HEK293T (cell line): ENCODE measurements around the gene CRNN.

Experiments
- CTCF ChIA-PET: fragments of 350-600 bp; formaldehyde crosslinking; extraction: SDS; loops from one replicate; lab custom pipeline; 2021; ENCODE audit warnings: antibody characterized with exemption, inconsistent platforms; lab: Yijun Ruan, JAX
- POLR2A ChIA-PET: fragments of 350-600 bp; formaldehyde crosslinking; extraction: SDS; loops from one replicate; lab custom pipeline; 2020; ENCODE audit warnings: antibody characterized with exemption, inconsistent platforms; lab: Yijun Ruan, JAX
- DNase-seq: peaks from one replicate; pipeline ENCODE4 v3.0.0; 2012; ENCODE audit warnings: mixed read lengths; ENCODE audit errors: extremely low spot score
- ARNT ChIP-seq: fragments of 450-650 bp; IDR thresholded peaks from 2 replicates; pipeline ENCODE4 v1.6.1; 2017; ENCODE audit warnings: mild to moderate bottlenecking
- BHLHE40 ChIP-seq: fragments of 450-650 bp; IDR thresholded peaks from 2 replicates; pipeline ENCODE4 v1.6.1; 2016; ENCODE audit warnings: mild to moderate bottlenecking, moderate library complexity, borderline replicate concordance
- CTBP1 ChIP-seq: fragments of 450-650 bp; IDR thresholded peaks from 2 replicates; pipeline ENCODE4 v1.6.1; 2016; ENCODE audit warnings: borderline replicate concordance
- ELF4 ChIP-seq: fragments of 450-650 bp; IDR thresholded peaks from 2 replicates; pipeline ENCODE4 v1.6.1; 2017; ENCODE audit warnings: antibody characterized with exemption
- FOXA1 ChIP-seq: fragments of 450-650 bp; IDR thresholded peaks from 2 replicates; pipeline ENCODE4 v1.6.1; 2016; ENCODE audit warnings: mild to moderate bottlenecking
- FOXK2 ChIP-seq: fragments of 450-650 bp; IDR thresholded peaks from 2 replicates; pipeline ENCODE4 v1.6.1; 2016; ENCODE audit warnings: mild to moderate bottlenecking
- FOXM1 ChIP-seq: fragments of 450-650 bp; IDR thresholded peaks from 2 replicates; pipeline ENCODE4 v1.6.1; 2017; ENCODE audit warnings: mild to moderate bottlenecking, borderline replicate concordance
- HDGF ChIP-seq: fragments of 450-650 bp; IDR thresholded peaks from 2 replicates; pipeline ENCODE4 v1.6.1; 2017; ENCODE audit warnings: antibody characterized with exemption, borderline replicate concordance
- L3MBTL2 ChIP-seq: fragments of 450-650 bp; conservative IDR thresholded peaks from 2 replicates; pipeline ENCODE4 v1.6.1; 2016; ENCODE audit warnings: mild to moderate bottlenecking
- LEF1 ChIP-seq: fragments of 450-650 bp; IDR thresholded peaks from 2 replicates; pipeline ENCODE4 v1.6.1; 2017; ENCODE audit warnings: mild to moderate bottlenecking, borderline replicate concordance
- NFRKB ChIP-seq: fragments of 450-650 bp; IDR thresholded peaks from 2 replicates; pipeline ENCODE4 v1.6.1; 2016; ENCODE audit warnings: mild to moderate bottlenecking, moderate library complexity
- PKNOX1 ChIP-seq: fragments of 450-650 bp; IDR thresholded peaks from 2 replicates; pipeline ENCODE4 v1.6.1; 2016
- SP1 ChIP-seq: fragments of 450-650 bp; IDR thresholded peaks from 2 replicates; pipeline ENCODE4 v1.6.1; 2017
- SUZ12 ChIP-seq: fragments of 450-650 bp; IDR thresholded peaks from 2 replicates; pipeline ENCODE4 v1.6.1; 2016; ENCODE audit warnings: mild to moderate bottlenecking
- TARDBP ChIP-seq: fragments of 450-650 bp; IDR thresholded peaks from 2 replicates; pipeline ENCODE4 v1.6.1; 2016
- ZNF384 ChIP-seq: fragments of 450-650 bp; IDR thresholded peaks from 2 replicates; pipeline ENCODE4 v1.6.1; 2016

Gene CRNN

GRCh38 chr1:152448496-152448895, 34.4 kb upstream of the CRNN start:
- no peak for DNase-seq
- ChIA-PET CTCF (interaction anchor here (0.5 to 2.6 kb wide), 3 partner anchors 10 to 401 kb away, joined by 3 to 17 read pairs (median 4); no protein-coding TSS in a partner anchor), POLR2A (no interaction called here)
- TF ChIP-seq CTBP1 (no peak), NFRKB (no peak), L3MBTL2 (no peak), SUZ12 (no peak), TARDBP (no peak), FOXA1 (no peak), PKNOX1 (no peak), FOXM1 (no peak), LEF1 (no peak), SP1 (no peak)

- TF ChIP-seq CTBP1 (no peak), PKNOX1 (no peak), ARNT (no peak), L3MBTL2 (no peak), SUZ12 (no peak), ZNF384 (no peak), NFRKB (no peak), HDGF (no peak), FOXM1 (no peak), FOXK2 (no peak), LEF1 (no peak), SP1 (no peak), ELF4 (no peak), BHLHE40 (no peak), TARDBP (no peak), FOXA1 (no peak)
- no peak for DNase-seq
- CTCF ChIA-PET = interaction anchor here (0.5 to 2.6 kb wide), 3 partner anchors 11 to 401 kb away, joined by 3 to 17 read pairs (median 4); no protein-coding TSS in a partner anchor
- POLR2A ChIA-PET = no interaction called here
Measured at GRCh38 chr1:152448095-152448494, 34.0 kb upstream of the CRNN start.

GRCh38 chr1:152447484-152447883, 33.4 kb upstream of the CRNN start:
- DNase-seq = no peak
- ChIA-PET CTCF (interaction anchor here (1.1 to 2.6 kb wide), 2 partner anchors 11 to 131 kb away, joined by 4 to 17 read pairs; no protein-coding TSS in a partner anchor), POLR2A (no interaction called here)
- TF ChIP-seq FOXM1 = no peak
- TF ChIP-seq FOXA1 = no peak
- no peak for TF ChIP-seq SP1
- no peak for TF ChIP-seq NFRKB
- TF ChIP-seq FOXK2 = no peak
- no peak for TF ChIP-seq ARNT
- TF ChIP-seq L3MBTL2 = no peak
- no peak for TF ChIP-seq LEF1
- TF ChIP-seq ELF4 = no peak
- no peak for TF ChIP-seq PKNOX1

- POLR2A ChIA-PET = no interaction called here
- TF ChIP-seq CTBP1 (no peak), NFRKB (no peak), L3MBTL2 (no peak), SP1 (no peak), HDGF (no peak), SUZ12 (no peak), TARDBP (no peak), FOXA1 (no peak), ELF4 (no peak)
- CTCF ChIA-PET = no interaction called here
- no peak for DNase-seq
Measured at GRCh38 chr1:152444045-152444444, 30.0 kb upstream of the CRNN start.

GRCh38 chr1:152442765-152443164, 28.7 kb upstream of the CRNN start:
- ChIA-PET CTCF (interaction anchor here (3.3 kb wide), 1 partner anchor 16 kb away, joined by 19 read pairs; no protein-coding TSS in a partner anchor), POLR2A (no interaction called here)
- no peak for DNase-seq
- TF ChIP-seq L3MBTL2 (no peak), BHLHE40 (no peak), HDGF (no peak), FOXM1 (no peak), ELF4 (no peak), FOXA1 (no peak), CTBP1 (no peak), TARDBP (no peak), PKNOX1 (no peak), SUZ12 (no peak), SP1 (no peak), ZNF384 (no peak), ARNT (no peak), NFRKB (no peak), FOXK2 (no peak), LEF1 (no peak)

- POLR2A ChIA-PET = no interaction called here
- no peak for TF ChIP-seq ELF4
- no peak for TF ChIP-seq PKNOX1
- CTCF ChIA-PET = interaction anchor here (3.3 kb wide), 1 partner anchor 16 kb away, joined by 19 read pairs; no protein-coding TSS in a partner anchor
- DNase-seq = no peak
Measured at GRCh38 chr1:152442301-152442700, 28.2 kb upstream of the CRNN start.
